Nephron (organoid): ENCODE measurements around the gene GRAMD2A.
A peak's percentile ranks its signal among the peaks of the same experiment; 100 is the strongest.

Source experiments
- H3K27ac Mint-ChIP-seq, 3 experiments: 2 replicates each; pipeline ENCODE4 v1.8.0; 2020; ENCODE audit warnings: mixed read lengths in 3 of 3, mild to moderate bottlenecking in 2 of 3, moderate library complexity in 1 of 3
- H3K27me3 Mint-ChIP-seq: 2 replicates; pipeline ENCODE4 v1.8.0; 2021; ENCODE audit warnings: low read depth, mild to moderate bottlenecking, moderate library complexity, mixed read lengths
- H3K36me3 Mint-ChIP-seq: 2 replicates; pipeline ENCODE4 v1.8.0; 2020; ENCODE audit warnings: low read depth, mixed read lengths
- H3K4me1 Mint-ChIP-seq: 2 replicates; pipeline ENCODE4 v1.8.0; 2020; ENCODE audit warnings: mixed read lengths
- H3K4me3 Mint-ChIP-seq, 3 experiments: 2 replicates each; pipeline ENCODE4 v1.8.0; 2020; ENCODE audit warnings: mild to moderate bottlenecking in 3 of 3, mixed read lengths in 3 of 3, moderate library complexity in 2 of 3
- H3K9me3 Mint-ChIP-seq: 2 replicates; pipeline ENCODE4 v1.8.0; 2020; ENCODE audit warnings: mixed read lengths
- TF ChIP-seq, protein P1 (sequence below), 3 experiments: fragments of 200-600 bp; sonication (generic); IDR thresholded peaks; one replicate each; pipeline ENCODE4 v1.5.0; 2021; ENCODE audit warnings: antibody characterized with exemption in 3 of 3; ENCODE audit not compliant: unreplicated experiment in 3 of 3

The GRAMD2A gene

DNA sequence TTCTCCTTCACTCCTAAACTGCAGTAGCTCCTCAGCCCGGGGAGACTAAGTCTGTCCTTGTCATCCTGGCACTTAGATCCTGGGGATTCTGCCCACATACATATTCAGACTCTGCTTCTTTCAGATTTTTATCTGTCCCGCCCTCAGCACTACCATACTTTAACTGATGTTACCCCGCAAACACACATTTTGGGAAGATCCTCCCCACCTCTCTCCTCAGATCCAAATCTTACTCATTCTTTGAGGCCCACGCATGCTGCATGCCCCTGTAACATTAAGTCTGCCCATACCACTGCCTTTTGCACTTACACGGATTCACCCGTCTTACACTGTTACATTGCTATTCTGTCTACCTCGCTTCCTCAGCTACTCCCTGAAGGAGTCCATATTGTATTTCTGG is 43.3 kb downstream of the GRAMD2A start:
- Mint-ChIP-seq H3K36me3 (no peaks in the 10 kb centered on the region), H3K27ac (peak overlapping the region; percentile 22 to 92 (median 66)), H3K9me3 (no peaks in the 10 kb centered on the region), H3K4me3 (no peak overlapping the region), H3K27me3 (no peaks in the 10 kb centered on the region), H3K4me1 (peaks cover 15% of the 10 kb centered on the region)
- TF ChIP-seq, protein P1, sequence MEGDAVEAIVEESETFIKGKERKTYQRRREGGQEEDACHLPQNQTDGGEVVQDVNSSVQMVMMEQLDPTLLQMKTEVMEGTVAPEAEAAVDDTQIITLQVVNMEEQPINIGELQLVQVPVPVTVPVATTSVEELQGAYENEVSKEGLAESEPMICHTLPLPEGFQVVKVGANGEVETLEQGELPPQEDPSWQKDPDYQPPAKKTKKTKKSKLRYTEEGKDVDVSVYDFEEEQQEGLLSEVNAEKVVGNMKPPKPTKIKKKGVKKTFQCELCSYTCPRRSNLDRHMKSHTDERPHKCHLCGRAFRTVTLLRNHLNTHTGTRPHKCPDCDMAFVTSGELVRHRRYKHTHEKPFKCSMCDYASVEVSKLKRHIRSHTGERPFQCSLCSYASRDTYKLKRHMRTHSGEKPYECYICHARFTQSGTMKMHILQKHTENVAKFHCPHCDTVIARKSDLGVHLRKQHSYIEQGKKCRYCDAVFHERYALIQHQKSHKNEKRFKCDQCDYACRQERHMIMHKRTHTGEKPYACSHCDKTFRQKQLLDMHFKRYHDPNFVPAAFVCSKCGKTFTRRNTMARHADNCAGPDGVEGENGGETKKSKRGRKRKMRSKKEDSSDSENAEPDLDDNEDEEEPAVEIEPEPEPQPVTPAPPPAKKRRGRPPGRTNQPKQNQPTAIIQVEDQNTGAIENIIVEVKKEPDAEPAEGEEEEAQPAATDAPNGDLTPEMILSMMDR (IDR thresholded peaks at IDR 0.05; ENCODE audit: unreplicated experiment in 3 of 3) = no peak

DNA sequence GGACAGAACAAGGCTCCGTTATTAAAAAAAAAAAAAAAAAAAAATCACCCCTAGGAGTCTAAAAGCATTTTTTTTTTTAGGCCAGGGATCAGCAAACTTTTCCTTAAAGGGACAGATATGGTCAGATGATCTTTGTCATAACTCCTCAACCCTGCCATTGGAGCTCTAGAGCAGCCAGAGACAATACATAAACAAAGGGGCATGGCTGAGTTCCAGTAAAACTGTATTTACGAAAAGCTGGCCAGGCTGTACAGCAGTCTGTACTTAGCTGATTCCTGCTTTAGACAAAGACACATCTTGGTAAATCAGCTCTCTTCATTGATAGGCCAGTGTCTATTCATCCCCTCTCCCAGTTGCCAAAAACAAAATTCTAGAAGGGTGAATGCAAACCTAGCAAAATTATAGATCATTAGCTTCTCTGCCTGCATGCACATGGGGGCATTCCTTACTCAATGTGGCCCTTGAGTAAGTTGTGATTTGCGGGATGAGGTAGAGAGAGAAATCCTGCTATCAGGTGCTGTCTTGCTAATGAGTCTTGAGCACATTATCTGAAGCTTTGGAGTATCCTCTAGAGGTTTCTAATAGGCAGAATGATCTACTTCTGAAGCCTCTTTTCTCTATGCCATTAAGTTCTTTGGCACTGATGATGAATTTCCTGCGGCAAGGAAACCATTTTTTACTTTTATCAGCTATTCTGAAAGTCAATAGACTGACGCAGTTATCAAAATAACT is 44.2 kb downstream of the GRAMD2A start:
- H3K27ac Mint-ChIP-seq = peak overlapping the region in 2 of 3 experiments; percentile 55 to 92
- TF ChIP-seq, protein P1 (IDR thresholded peaks at IDR 0.05; ENCODE audit: unreplicated experiment in 3 of 3) = no peak
- H3K4me1 Mint-ChIP-seq = peaks cover 15% of the 10 kb centered on the region
- H3K9me3 Mint-ChIP-seq = no peaks in the 10 kb centered on the region
- H3K36me3 Mint-ChIP-seq = no peaks in the 10 kb centered on the region
- no peak overlapping the region for H3K4me3 Mint-ChIP-seq
- H3K27me3 Mint-ChIP-seq = no peaks in the 10 kb centered on the region

DNA sequence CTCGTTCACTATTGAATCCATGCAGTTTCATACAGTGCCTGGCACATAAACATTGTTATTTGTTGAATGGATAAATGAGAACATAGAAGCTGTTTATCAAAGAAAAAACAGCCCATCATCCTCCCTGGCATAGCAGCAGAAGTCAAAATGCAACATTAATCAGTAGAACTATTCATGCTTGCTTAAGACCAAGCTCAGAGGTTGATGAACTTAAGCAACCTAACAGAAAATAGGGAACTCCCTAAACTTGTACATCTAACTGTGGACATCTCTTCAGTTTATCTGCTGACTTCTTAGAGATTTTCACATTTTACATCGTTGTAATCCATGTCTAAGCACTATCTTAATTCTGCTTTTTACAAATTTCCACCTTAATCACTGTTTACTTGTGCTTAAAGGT is 50.2 kb downstream of the GRAMD2A start:
- H3K4me3 Mint-ChIP-seq = no peak overlapping the region
- H3K4me1 Mint-ChIP-seq = no peaks in the 10 kb centered on the region
- H3K27me3 Mint-ChIP-seq = no peaks in the 10 kb centered on the region
- H3K36me3 Mint-ChIP-seq = no peaks in the 10 kb centered on the region
- no peak overlapping the region for H3K27ac Mint-ChIP-seq
- TF ChIP-seq, protein P1 (IDR thresholded peaks at IDR 0.05; ENCODE audit: unreplicated experiment in 3 of 3) = no peak
- H3K9me3 Mint-ChIP-seq = no peaks in the 10 kb centered on the region

DNA sequence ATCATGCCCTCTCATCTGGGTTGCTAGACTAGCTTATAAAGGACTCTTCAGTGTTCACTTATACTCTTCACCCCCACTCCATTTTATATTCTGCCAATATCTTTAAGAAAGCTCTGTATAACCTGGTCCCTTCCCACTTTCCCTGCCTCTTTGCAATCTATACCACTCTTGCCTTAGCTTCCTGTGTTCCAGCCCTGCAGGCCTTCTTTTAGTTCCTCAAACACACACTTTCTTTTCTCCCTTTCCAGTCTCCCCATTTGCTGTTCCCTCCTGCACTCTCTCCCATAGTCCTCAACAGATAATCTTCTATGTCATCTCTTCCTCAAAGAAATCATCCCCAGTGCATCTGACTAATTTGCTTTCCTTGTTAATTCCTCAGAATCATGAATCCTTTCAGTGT is 50.7 kb downstream of the GRAMD2A start:
- Mint-ChIP-seq H3K27me3 (no peaks in the 10 kb centered on the region), H3K4me1 (no peaks in the 10 kb centered on the region), H3K4me3 (no peak overlapping the region), H3K27ac (no peak overlapping the region), H3K9me3 (no peaks in the 10 kb centered on the region), H3K36me3 (no peaks in the 10 kb centered on the region)
- TF ChIP-seq, protein P1 (IDR thresholded peaks at IDR 0.05; ENCODE audit: unreplicated experiment in 3 of 3) = no peak

DNA sequence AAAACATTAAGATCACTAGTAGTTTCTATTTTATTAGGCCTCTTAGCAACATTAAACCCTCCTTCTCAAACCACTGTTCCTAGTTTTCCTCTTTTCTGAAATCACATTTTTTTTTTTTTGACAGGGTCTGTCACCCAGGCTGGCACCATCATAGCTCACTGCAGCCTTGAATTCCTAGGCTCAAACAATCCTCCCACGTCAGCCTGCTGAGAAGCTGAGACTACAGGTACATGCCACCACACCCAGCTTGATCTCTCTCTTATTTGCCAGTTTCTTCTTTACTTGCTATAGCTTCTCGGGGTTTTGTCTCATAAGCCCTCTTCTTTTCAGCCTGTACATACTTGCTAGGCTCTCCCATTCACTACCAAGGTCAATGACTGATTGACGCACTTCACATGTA is 51.4 kb downstream of the GRAMD2A start:
- Mint-ChIP-seq H3K27ac (peak overlapping the region in 2 of 3 experiments; percentile 27 to 34), H3K4me1 (peaks cover 6% of the 10 kb centered on the region), H3K36me3 (no peaks in the 10 kb centered on the region), H3K27me3 (no peaks in the 10 kb centered on the region), H3K4me3 (no peak overlapping the region), H3K9me3 (no peaks in the 10 kb centered on the region)
- TF ChIP-seq, protein P1 (IDR thresholded peaks at IDR 0.05; ENCODE audit: unreplicated experiment in 3 of 3) = no peak
